Hepatocyte (in vitro differentiated cells): ENCODE results near the gene HSPB6. TPM values are rescaled to one million over a fixed set of nuclear protein-coding genes. Genes with fewer than 3 reads are reported as not detected.
"Not testable (repeated sequence)": the region's sequence is repeated elsewhere in the genome, so short reads cannot be mapped to it uniquely, and the experiment has no call there.

Experiments used
- DNase-seq: peaks from one replicate; pipeline ENCODE4 v3.0.0-alpha.2; 2016; ENCODE audit warnings: low spot score
- H2AFZ ChIP-seq: fragments of 200-600 bp; sonication (generic); 2 replicates; pipeline ENCODE4 v1.6.0; 2016; ENCODE audit warnings: antibody characterized with exemption, mild to moderate bottlenecking
- H3K27ac ChIP-seq: fragments of 200-600 bp; sonication (generic); 2 replicates; pipeline ENCODE4 v1.5.1; 2016; ENCODE audit warnings: mild to moderate bottlenecking
- H3K27me3 ChIP-seq: fragments of 200-600 bp; sonication (generic); 2 replicates; pipeline ENCODE4 v1.6.1; 2016
- H3K36me3 ChIP-seq: fragments of 200-600 bp; sonication (generic); replicated peaks from 2 replicates; pipeline ENCODE4 v1.5.1; 2016; ENCODE audit warnings: low read depth; ENCODE audit not compliant: insufficient read depth
- H3K4me1 ChIP-seq: fragments of 200-600 bp; sonication (generic); 2 replicates; pipeline ENCODE4 v1.5.1; 2016; ENCODE audit warnings: mild to moderate bottlenecking, moderate library complexity; ENCODE audit not compliant: insufficient read depth
- H3K4me2 ChIP-seq: fragments of 200-600 bp; sonication (generic); 2 replicates; pipeline ENCODE4 v1.6.0; 2016
- H3K4me3 ChIP-seq: fragments of 200-600 bp; sonication (generic); 2 replicates; pipeline ENCODE4 v1.5.1; 2016; ENCODE audit warnings: mild to moderate bottlenecking
- H3K79me2 ChIP-seq: fragments of 200-600 bp; sonication (generic); 2 replicates; pipeline ENCODE4 v1.6.0; 2017; ENCODE audit warnings: mild to moderate bottlenecking
- H3K9me2 ChIP-seq: fragments of 200-600 bp; sonication (generic); replicated peaks from 2 replicates; pipeline ENCODE4 v1.6.0; 2017; ENCODE audit warnings: mild to moderate bottlenecking; ENCODE audit not compliant: insufficient read depth
- H3K9me3 ChIP-seq: fragments of 200-600 bp; sonication (generic); 2 replicates; pipeline ENCODE4 v1.5.1; 2016; ENCODE audit warnings: low read depth, mild to moderate bottlenecking
- H4K20me1 ChIP-seq: fragments of 200-600 bp; sonication (generic); 2 replicates; pipeline ENCODE4 v1.6.0; 2016; ENCODE audit warnings: mild to moderate bottlenecking; ENCODE audit not compliant: insufficient read depth, poor library complexity, severe bottlenecking
- CTCF ChIP-seq: fragments of 200-600 bp; sonication (generic); IDR thresholded peaks from 2 replicates; pipeline ENCODE4 v1.5.1; 2016; ENCODE audit warnings: antibody characterized with exemption, mild to moderate bottlenecking; ENCODE audit not compliant: poor library complexity
- EZH2 ChIP-seq: fragments of 200-600 bp; sonication (generic); IDR thresholded peaks from 2 replicates; pipeline ENCODE4 v1.6.1; 2016; ENCODE audit warnings: antibody characterized with exemption, mild to moderate bottlenecking, borderline replicate concordance
- EZH2phosphoT487 ChIP-seq: fragments of 200-600 bp; sonication (generic); IDR thresholded peaks from one replicate; pipeline ENCODE4 v1.6.1; 2018; ENCODE audit warnings: antibody characterized with exemption, mild to moderate bottlenecking, low read depth, moderate library complexity; ENCODE audit not compliant: unreplicated experiment, severe bottlenecking
- WGBS: methylation state at CpG from one replicate; pipeline ENCODE4 v1.1.6; 2016; ENCODE audit warnings: low lambda C conversion rate; ENCODE audit errors: missing lambda C conversion rate; 5-methylcytosine and 5-hydroxymethylcytosine counted together
- polyA plus RNA-seq: library from polyadenylated mRNA; unstranded; fragments of >200 nt; fragmentation: Nextera tagmentation; extraction: Ambion mirVana; gene quantifications from 2 replicates; pipeline ENCODE4 v1.2.1, GENCODE V29; 2016
- total RNA-seq: library from RNA; depleted of rRNA; stranded (reverse); fragments of >200 nt; gene quantifications from 2 replicates; pipeline ENCODE4 v1.2.3, GENCODE V29; 2014

HSPB6 gene
- total and polyA plus RNA-seq, 2 experiments from 2014 or later: 7.1 to 235 TPM

DNA sequence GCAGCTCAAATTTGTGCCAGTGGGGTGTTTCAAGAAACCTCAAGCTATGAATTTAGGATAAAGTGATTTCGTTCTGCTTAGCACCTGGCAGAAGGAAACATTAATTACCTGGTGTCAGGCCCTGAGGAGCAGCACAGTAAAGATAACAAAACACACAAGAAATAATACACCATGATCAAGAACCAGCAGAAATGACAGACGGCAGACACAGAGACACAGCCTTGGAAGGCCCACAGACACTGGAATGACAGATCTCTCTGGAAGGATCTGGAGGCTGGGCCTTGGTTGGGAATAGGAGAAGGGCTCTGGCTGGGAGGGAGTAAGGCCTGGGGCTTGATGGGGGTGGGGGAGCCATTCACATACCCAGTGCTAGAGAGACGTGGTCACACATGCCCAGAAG lies 45.0 kb upstream of the HSPB6 start:
- WGBS: 77% methylated on average over 3 of the region's 3 CpGs
- no peak for DNase-seq

DNA sequence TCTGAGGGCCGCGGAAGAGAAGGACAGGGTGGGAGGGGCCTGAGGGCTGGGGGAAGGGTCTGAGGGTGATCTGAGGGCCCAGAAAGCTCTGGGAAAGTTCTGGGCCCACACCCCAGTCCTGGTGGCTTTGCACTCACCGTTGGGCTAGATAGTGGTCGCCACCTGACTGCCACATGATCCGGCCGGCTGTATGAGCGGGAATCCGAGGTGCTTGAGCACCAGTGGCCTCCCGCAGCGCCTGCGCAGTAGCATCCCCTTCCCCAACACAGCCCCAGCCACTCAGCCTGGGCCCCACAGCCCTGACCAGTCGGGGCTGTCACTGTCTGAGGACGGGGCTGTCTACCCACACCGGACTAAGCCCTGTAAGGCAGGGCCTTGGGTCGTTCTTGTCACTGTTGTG lies 40.8 kb upstream of the HSPB6 start:
- no peak for TF ChIP-seq CTCF
- TF ChIP-seq EZH2: no peak
- no peak for TF ChIP-seq EZH2phosphoT487
- Histone ChIP-seq H4K20me1 (no peaks in the 10 kb centered on the region), H2AFZ (no peak overlapping the region), H3K79me2 (no peaks in the 10 kb centered on the region), H3K4me1 (no peaks in the 10 kb centered on the region), H3K9me3 (no peaks in the 10 kb centered on the region), H3K36me3 (no peaks in the 10 kb centered on the region), H3K27me3 (peaks cover 29% of the 10 kb centered on the region), H3K4me3 (no peak overlapping the region), H3K9me2 (no peaks in the 10 kb centered on the region), H3K27ac (no peak overlapping the region), H3K4me2 (peak overlapping the region; percentile 51)
- no peak for DNase-seq
- WGBS: 15% methylated on average over 13 of the region's 15 CpGs

More for the DNA sequence above, 45.0 kb upstream of the HSPB6 start:
- no peak overlapping the region for H2AFZ ChIP-seq
- TF ChIP-seq EZH2 (no peak), CTCF (no peak), EZH2phosphoT487 (no peak)
- no peak overlapping the region for H3K4me3 ChIP-seq
- H3K79me2 ChIP-seq: no peaks in the 10 kb centered on the region
- no peaks in the 10 kb centered on the region for H4K20me1 ChIP-seq
- H3K9me3 ChIP-seq: no peaks in the 10 kb centered on the region
- no peak overlapping the region for H3K27ac ChIP-seq
- no peaks in the 10 kb centered on the region for H3K4me1 ChIP-seq
- peaks cover 16% of the 10 kb centered on the region for H3K27me3 ChIP-seq
- no peaks in the 10 kb centered on the region for H3K36me3 ChIP-seq
- H3K9me2 ChIP-seq: no peaks in the 10 kb centered on the region
- no peak overlapping the region for H3K4me2 ChIP-seq

DNA sequence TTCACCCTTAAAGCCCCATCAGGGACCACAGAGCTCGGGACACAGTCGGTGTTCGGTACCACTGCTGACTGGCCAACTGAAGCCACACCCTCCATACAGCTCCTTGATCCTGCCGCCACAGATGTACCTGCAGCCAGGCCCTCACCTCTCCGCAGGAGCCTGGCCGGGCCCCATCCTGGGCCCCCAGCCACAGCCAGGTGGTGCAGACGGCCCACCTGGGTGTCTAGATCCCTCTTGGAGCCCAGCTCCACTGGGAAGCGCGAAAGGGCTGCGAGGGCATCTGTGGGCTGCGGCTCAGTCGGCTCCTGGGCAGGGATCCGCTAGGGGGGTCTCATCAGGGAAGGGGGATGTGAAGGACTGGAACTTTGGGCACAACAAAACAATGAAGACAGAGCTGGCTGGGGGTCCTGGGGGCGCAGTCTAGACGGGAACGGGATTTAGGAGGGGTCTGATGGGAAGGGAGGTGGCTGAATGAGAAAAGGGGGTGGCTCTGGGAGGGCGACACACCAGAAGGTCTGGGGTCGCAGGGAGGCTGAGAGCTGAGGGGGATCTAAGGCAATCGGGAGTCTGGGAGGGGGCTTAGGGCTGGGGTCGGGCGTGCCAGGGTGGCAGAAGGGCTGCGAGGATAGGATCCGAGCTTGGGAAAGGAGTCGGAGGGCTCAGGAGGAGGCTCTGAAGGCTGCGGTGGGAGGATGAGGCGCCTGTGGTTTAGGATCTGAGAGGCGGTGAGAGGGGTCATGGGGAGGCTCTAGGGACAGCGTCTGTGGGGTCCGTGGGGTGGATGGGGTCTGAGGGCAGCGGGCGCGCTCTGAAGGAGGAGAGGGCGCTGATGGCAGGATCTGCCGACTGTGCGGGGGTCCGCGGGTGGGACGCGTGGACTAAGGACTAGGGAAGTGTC lies 40.1 kb upstream of the HSPB6 start:
- TF ChIP-seq EZH2phosphoT487: no peak
- TF ChIP-seq EZH2: no peak
- TF ChIP-seq CTCF: no peak
- no peak for DNase-seq
- no peak overlapping the region for H3K4me3 ChIP-seq
- no peak overlapping the region for H2AFZ ChIP-seq
- H3K27me3 ChIP-seq: peaks cover 29% of the 10 kb centered on the region
- no peaks in the 10 kb centered on the region for H4K20me1 ChIP-seq
- H3K27ac ChIP-seq: no peak overlapping the region
- no peaks in the 10 kb centered on the region for H3K36me3 ChIP-seq
- no peaks in the 10 kb centered on the region for H3K9me2 ChIP-seq
- H3K4me2 ChIP-seq: peak overlapping the region; percentile 51
- H3K4me1 ChIP-seq: no peaks in the 10 kb centered on the region
- H3K9me3 ChIP-seq: no peaks in the 10 kb centered on the region
- H3K79me2 ChIP-seq: no peaks in the 10 kb centered on the region
- 37% methylated on average over 28 of the region's 39 CpGs for WGBS

GRCh38 chr19:35795564-35795963 lies 38.7 kb upstream of the HSPB6 start:
- not testable (repeated sequence) for H3K79me2 ChIP-seq, H3K36me3 ChIP-seq, H3K4me3 ChIP-seq, H4K20me1 ChIP-seq, H3K27ac ChIP-seq, H3K9me2 ChIP-seq, DNase-seq, H3K9me3 ChIP-seq, H2AFZ ChIP-seq, H3K4me1 ChIP-seq, H3K4me2 ChIP-seq
- WGBS: 62% methylated on average over 1 of the region's 1 CpG
- H3K27me3 ChIP-seq: peaks cover 29% of the 10 kb centered on the region
